ENCODE data around the gene COPB1. TPM values are rescaled to one million over a fixed set of nuclear protein-coding genes. Genes with fewer than 3 reads are reported as not detected.
A peak's percentile ranks its signal among the peaks of the same experiment; 100 is the strongest.

The COPB1 gene
- total and polyA plus RNA-seq, 8 donors, result 105 to 153 (median 143) TPM

DNA sequence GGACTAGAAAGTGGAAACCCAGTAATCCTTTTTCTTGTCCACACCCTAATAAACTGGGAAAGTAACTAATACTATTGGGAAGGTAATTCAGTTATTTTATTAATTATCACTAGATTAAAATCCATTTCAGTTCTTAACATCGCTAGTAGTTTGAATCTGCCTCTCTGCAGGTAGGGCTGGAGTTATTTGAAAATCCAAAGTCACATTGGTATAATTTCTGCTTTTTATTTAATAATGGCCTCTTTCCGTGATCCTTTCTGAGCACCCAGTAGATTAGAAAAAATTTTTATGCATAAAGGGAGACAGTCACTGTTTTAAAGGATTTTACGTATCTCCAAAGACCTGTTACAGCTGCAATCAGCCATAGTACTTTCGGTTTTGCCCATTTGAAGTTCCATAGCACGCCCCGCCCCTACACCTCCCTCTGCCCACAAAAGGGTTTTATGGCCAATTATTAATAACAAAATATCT lies 605 bp upstream of the COPB1 start:
- no peaks in the 10 kb centered on the region for H3K27me3 ChIP-seq
- no peaks in the 10 kb centered on the region for H3K9me3 ChIP-seq
- TF ChIP-seq, protein P1, sequence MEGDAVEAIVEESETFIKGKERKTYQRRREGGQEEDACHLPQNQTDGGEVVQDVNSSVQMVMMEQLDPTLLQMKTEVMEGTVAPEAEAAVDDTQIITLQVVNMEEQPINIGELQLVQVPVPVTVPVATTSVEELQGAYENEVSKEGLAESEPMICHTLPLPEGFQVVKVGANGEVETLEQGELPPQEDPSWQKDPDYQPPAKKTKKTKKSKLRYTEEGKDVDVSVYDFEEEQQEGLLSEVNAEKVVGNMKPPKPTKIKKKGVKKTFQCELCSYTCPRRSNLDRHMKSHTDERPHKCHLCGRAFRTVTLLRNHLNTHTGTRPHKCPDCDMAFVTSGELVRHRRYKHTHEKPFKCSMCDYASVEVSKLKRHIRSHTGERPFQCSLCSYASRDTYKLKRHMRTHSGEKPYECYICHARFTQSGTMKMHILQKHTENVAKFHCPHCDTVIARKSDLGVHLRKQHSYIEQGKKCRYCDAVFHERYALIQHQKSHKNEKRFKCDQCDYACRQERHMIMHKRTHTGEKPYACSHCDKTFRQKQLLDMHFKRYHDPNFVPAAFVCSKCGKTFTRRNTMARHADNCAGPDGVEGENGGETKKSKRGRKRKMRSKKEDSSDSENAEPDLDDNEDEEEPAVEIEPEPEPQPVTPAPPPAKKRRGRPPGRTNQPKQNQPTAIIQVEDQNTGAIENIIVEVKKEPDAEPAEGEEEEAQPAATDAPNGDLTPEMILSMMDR (IDR thresholded peaks at IDR 0.05), result no peak
- ATAC-seq (peak; percentile 82), DNase-seq (peak; percentile 44 to 64 (median 55))
- H3K4me1 ChIP-seq, result peaks cover 8 to 36% of the 10 kb centered on the region in 2 donors
- H3K36me3 ChIP-seq, result peaks cover 0 to 44% of the 10 kb centered on the region in 2 donors
- intact Hi-C loops (cut with DNase I), result no loop called here
- peak overlapping the region; percentile 81 to 95 for H3K27ac ChIP-seq
- peak overlapping the region; percentile 64 to 71 for H3K4me3 ChIP-seq

DNA sequence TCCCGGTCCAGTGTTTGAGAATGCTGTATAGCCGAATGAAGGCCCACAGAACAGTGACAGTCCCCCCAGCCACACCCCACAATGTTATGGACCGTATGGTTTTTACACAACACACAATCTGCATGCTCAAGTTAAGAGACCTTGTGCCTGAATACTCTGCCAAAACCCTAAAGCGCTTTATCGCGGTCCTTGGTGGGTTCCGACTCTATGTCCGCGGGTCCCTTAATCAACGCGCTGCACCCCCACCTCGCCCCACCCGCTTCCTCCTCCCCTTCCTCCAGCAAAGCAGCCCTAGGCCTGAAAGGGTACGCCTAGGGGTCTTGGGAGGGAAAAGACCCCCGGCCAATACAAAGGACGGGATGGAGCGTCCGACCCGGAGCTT lies 442 bp downstream of the COPB1 start:
- intact Hi-C loops (cut with DNase I), result no loop called here
- TF ChIP-seq, protein P1 (IDR thresholded peaks at IDR 0.05), result no peak
- Histone ChIP-seq H3K4me1 (peaks cover 8 to 36% of the 10 kb centered on the region in 2 donors), H3K36me3 (peaks cover 0 to 44% of the 10 kb centered on the region in 2 donors), H3K27ac (peak overlapping the region; percentile 81 to 95), H3K4me3 (peak overlapping the region; percentile 64 to 71), H3K27me3 (no peaks in the 10 kb centered on the region), H3K9me3 (no peaks in the 10 kb centered on the region)
- peak in 2 of 4 donors; percentile 40 to 48 for DNase-seq
- peak; percentile 53 for ATAC-seq

DNA sequence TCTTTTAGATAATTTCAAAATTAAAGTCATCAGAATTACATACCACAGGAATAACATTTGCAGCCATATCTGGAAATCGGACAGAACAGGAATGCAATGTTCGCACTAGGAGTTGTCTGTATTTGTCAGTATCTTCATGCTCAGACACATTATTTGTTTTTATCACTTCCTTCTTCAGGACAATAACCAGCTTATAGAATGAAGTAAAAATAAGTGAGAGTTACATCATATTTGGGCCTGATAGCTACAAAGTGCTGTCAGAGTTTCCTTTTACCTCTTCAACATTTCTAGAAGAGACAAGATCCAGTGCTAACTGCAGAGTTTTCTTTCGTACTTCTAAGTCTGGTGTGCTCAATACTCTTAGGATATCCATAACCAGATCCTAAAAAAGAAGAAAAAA lies 18.9 kb downstream of the COPB1 start:
- Histone ChIP-seq H3K27me3 (no peaks in the 10 kb centered on the region), H3K9me3 (no peaks in the 10 kb centered on the region), H3K4me3 (no peak overlapping the region), H3K36me3 (peaks cover 2 to 100% of the 10 kb centered on the region in 2 donors), H3K27ac (no peak overlapping the region), H3K4me1 (no peaks in the 10 kb centered on the region)
- TF ChIP-seq, protein P1 (IDR thresholded peaks at IDR 0.05), result no peak
- no peak for ATAC-seq
- DNase-seq, result no peak
- intact Hi-C loops (cut with DNase I), result no loop called here

DNA sequence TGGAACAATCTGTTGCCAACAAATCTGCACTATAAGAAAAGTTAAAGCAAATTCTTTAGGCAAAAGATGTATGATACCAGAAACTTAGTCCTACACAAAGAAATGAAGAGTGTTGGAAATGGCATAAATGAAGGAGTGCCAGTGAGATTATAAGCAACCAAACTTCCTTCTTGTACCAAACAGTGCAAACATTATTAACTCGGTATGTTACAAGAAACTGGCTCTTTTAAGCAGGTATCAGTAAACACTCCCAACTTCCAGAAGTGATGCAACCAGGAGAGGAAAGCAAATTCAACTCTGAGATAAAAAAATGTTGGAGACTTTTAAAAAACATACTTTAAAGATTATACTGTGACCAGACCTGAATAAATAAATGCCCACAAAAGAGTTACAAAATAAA lies 28.5 kb downstream of the COPB1 start:
- ATAC-seq (peak; percentile 84), DNase-seq (no peak)
- Histone ChIP-seq H3K36me3 (peaks cover 10 to 99% of the 10 kb centered on the region in 2 donors), H3K4me3 (no peak overlapping the region), H3K9me3 (no peaks in the 10 kb centered on the region), H3K27me3 (no peaks in the 10 kb centered on the region), H3K4me1 (peaks cover 0 to 15% of the 10 kb centered on the region in 2 donors), H3K27ac (peak overlapping the region; percentile 20 to 42)
- intact Hi-C loops (cut with DNase I), result no loop called here
- TF ChIP-seq, protein P1 (IDR thresholded peaks at IDR 0.05), result no peak

DNA sequence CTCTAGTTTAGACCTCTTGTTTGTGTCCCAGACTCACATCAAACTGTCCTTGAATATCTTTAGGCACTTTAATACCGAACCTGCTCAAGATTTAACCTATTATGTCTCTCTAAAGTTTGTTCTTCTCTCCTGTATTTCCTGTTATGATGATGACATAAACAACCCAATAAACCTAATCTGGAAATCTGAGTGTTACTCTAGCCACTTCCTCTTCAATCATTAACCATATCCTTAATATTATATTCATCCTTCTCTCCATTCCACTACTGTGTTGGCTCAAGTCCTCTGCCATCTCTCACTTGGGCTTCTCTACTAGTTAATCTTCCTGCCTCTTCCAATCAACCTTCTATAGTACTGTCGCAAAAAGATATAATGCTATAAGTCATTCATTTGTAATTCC lies 36.0 kb downstream of the COPB1 start:
- TF ChIP-seq, protein P1 (IDR thresholded peaks at IDR 0.05), result no peak
- no peaks in the 10 kb centered on the region for H3K9me3 ChIP-seq
- DNase-seq, result no peak
- ATAC-seq, result no peak
- no peak overlapping the region for H3K4me3 ChIP-seq
- H3K27me3 ChIP-seq, result no peaks in the 10 kb centered on the region
- intact Hi-C loops (cut with DNase I), result no loop called here
- peaks cover 5 to 99% of the 10 kb centered on the region in 2 donors for H3K36me3 ChIP-seq
- H3K27ac ChIP-seq, result no peak overlapping the region
- no peaks in the 10 kb centered on the region for H3K4me1 ChIP-seq
